Mesenteric fat pad (tissue), 1 donor: ENCODE measurements around the gene TMEM215. TPM values are rescaled to one million over a fixed set of nuclear protein-coding genes. Genes with fewer than 3 reads are reported as not detected.

ENCODE experiments used
- DNase-seq: peaks from one replicate; pipeline ENCODE4 v3.0.0-alpha.2; 2020; ENCODE audit warnings: low spot score
- total RNA-seq: library from RNA; stranded (reverse); fragmentation: NEBNext Ultra II Directional; extraction: Animal tissue kit (Norgen Biotek cat#: 25700); gene quantifications from one replicate; pipeline ENCODE4 v1.2.1, GENCODE V29; 2021
- donor health status: DM: yes; HTN: yes; CAD: no.

TMEM215 gene
- total RNA-seq, 1 donor from 2014 or later = not detected

- no peak for DNase-seq
Measured at GRCh38 chr9:32832346-32832745, 49.0 kb downstream of the TMEM215 start.

Other genes with a start within 250 kb of the TMEM215 start
- gene SMIM27, start 231.2 kb upstream of the TMEM215 start, total RNA-seq = 8.1 TPM
- 13.2 TPM for gene TOPORS, start 231.0 kb upstream of the TMEM215 start, total RNA-seq
- gene NDUFB6, start 210.4 kb upstream of the TMEM215 start, total RNA-seq = 41.9 TPM
- not detected for gene TAF1L, start 147.9 kb upstream of the TMEM215 start, total RNA-seq
- gene APTX, start 218.1 kb downstream of the TMEM215 start, total RNA-seq = 17.6 TPM
- gene DNAJA1, start 241.7 kb downstream of the TMEM215 start, total RNA-seq = 112 TPM